IPS-NIHi7 (cell line): Measurements from ENCODE around the gene IGF2R.
A peak's percentile ranks its signal among the peaks of the same experiment; 100 is the strongest.
"Not testable (repeated sequence)": the region's sequence is repeated elsewhere in the genome, so short reads cannot be mapped to it uniquely, and the experiment has no call there.

Experiments used
- DNase-seq: peaks from one replicate; pipeline ENCODE4 v3.0.0; 2012; ENCODE audit warnings: mixed read lengths; ENCODE audit errors: extremely low spot score

Gene IGF2R

GRCh38 chr6:160137130-160137988 lies 168.5 kb downstream of the IGF2R start:
- no peak for DNase-seq

DNA sequence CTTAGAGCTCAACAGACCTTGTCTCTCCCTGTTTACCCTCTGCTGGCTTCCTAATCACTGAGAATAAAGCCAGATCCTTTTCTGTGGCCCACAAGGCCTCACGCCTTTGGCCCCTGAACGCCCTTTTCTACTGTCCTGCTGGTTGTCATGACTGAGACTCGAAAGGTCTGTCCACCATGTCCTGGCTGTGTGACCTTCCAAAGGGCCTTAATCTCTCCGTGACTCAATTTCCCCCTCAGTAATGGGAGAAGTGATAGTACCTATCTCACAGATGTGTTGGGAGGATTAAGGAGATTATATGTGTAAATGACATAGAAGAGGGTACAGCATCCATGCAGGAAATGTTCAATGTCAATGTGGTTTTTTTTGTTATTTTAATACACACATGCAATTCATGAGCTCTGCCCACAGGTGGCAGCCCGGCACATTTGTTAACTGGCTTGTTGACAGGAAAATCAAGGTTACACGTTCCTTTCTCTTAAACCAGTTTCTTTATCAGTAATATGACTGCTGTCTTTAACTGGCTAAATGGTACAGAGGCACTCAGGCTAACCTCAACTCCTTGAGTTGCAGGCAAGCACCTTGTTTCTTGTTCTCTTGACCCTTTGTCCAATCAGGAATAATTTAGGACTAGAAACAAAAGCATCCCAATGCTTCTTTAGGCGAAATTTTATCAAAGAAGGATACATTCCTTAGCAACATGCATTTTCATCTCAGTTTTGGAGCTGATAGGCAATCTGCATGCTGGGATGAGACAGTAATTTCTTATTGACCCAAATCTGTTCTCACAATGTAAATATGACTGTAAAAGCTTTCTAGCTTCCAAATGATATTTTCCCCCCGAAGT lies 169.3 kb downstream of the IGF2R start:
- peak; percentile 65 for DNase-seq

- no peak for DNase-seq
These were observed 170.0 kb downstream of the IGF2R start for GRCh38 chr6:160138839-160139419.

DNA sequence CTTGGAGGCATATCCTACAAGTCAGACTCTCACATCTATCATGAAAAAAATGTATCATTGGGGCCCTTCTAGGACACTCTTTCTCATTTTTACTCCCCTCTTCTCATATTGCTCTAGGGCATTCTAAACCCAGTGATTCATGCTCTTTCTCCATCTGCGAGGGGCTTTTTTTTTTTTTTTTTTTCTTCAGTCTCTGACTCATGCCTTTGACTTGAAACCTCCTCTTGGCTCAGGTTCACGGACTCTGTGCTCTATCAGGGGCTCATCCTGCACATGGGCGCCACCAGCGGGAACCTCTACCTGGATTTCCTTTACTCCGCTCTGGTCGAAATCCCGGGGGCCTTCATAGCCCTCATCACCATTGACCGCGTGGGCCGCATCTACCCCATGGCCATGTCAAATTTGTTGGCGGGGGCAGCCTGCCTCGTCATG lies 170.6 kb downstream of the IGF2R start:
- DNase-seq, result peak; percentile 48

GRCh38 chr6:160140493-160140892 lies 171.6 kb downstream of the IGF2R start:
- DNase-seq, result not testable (repeated sequence)

- no peak for DNase-seq
These were observed 172.3 kb downstream of the IGF2R start for GRCh38 chr6:160141001-160141726.

GRCh38 chr6:160142115-160142715 lies 173.3 kb downstream of the IGF2R start:
- no peak for DNase-seq

- no peak for DNase-seq
These were observed 177.7 kb downstream of the IGF2R start for GRCh38 chr6:160146454-160147145.

GRCh38 chr6:160147146-160147536 lies 178.3 kb downstream of the IGF2R start:
- DNase-seq, result no peak

DNA sequence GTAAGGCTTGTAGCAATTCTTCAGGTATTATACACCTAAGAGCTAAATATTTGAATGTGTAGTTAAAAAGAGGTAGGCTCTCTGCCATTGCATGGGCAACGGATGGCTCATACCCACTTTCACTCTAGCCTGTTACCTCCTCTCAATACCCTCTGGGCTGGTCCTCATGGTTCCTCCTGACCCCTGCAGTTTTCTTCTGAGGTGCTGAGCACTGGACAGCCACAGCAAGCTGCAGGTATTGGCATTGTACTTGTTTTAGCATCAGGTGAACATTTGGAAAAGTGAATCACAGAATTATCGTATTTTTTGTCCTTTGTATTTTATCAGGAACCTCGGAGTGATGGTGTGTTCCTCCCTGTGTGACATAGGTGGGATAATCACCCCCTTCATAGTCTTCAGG lies 185.6 kb downstream of the IGF2R start:
- DNase-seq, result no peak

DNA sequence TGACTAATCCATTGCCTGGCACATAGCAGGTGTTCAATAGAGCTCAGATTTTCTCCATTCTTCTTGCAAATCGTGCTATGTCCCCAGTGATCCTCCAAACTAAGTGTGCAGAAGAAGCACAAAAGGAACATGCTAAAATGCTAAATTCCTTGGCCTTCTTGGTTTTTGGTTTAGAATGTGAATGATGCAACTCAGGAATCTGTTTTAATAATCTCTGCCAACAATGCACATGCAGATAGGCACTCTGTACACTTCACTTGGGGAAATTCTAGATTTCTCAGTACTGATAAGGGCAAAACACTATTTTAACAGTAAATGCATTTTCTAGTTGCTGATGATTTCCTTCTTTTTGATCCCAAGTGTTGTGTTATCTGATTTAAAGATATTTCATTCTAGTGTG lies 188.0 kb downstream of the IGF2R start:
- no peak for DNase-seq

DNA sequence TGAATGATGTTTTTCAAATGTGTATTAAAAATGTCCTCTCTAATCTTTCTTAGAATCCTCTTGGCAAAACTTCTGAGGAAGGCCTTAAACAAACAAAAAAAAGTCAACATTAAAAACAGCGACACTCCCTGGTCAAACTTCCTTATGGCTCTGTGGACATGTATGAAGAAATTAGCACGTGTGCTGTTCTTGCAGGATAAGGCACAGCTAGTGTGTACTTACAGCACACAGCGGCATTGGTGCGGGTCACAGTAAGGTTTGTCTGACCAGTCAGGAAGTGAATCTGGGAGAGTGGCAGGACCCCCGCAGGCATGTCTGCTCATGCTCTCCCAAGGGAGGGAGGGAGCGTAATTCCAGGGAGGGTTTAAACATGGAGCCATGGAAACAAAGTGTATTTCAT lies 191.6 kb downstream of the IGF2R start:
- DNase-seq, result no peak
